GM12892 (cell line): ENCODE results near the gene KCNMA1.

ENCODE experiments used
- POLR2A ChIP-seq: IDR thresholded peaks from 2 replicates; pipeline ENCODE4 v1.6.1; 2011; ENCODE audit warnings: low read depth, low read length, control low read depth
- POLR2AphosphoS5 ChIP-seq: IDR thresholded peaks from 2 replicates; pipeline ENCODE4 v1.6.1; 2011; ENCODE audit warnings: low read depth, low read length, control low read depth

DNA sequence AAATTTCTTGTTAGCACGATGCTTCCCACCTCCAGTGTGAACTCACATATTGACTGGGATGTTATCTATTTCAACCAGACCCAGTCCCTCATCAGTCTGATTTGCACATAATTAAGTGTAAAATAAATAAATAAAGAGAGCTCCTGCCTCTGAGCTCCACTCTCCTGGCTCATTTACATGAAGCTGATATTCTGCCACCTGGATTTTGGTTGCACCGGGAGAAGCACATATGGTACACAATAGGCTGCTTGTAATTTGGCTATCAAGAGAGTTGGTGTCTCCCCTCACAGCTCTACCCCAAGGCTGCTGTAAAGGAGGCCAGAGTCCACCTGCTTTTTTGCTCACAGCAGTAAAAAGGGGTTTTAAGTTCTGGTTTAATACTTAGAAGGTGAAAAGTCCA, 610.5 kb downstream of the KCNMA1 start:
- no peak for TF ChIP-seq POLR2A
- no peak for TF ChIP-seq POLR2AphosphoS5
